ENCODE results near the gene IRF3. TPM values are rescaled to one million over a fixed set of nuclear protein-coding genes. Genes with fewer than 3 reads are reported as not detected.

IRF3 gene
- total and polyA plus RNA-seq, 2 of the 4 experiments (the other 2 are of a cell fraction) = 39.6 to 65.2 TPM

- Histone ChIP-seq H4K20me1 (ENCODE audit: insufficient read depth, low read length) (no peaks in the 10 kb centered on the region), H2AK5ac (ENCODE audit: low read depth, low read length) (no peak overlapping the region), H3K9ac (ENCODE audit: low read depth, low read length) (no peak overlapping the region), H3K14ac (replicated peaks; ENCODE audit: low read depth, low read length) (no peak overlapping the region), H3K56ac (ENCODE audit: extremely low read depth, insufficient read depth, low read length) (no peak overlapping the region), H2BK120ac (ENCODE audit: low read depth, low read length) (no peak overlapping the region), H3K4me2 (ENCODE audit: low read depth, low read length) (no peak overlapping the region), H4K5ac (ENCODE audit: low read depth, low read length) (no peak overlapping the region), H3K36me3 (ENCODE audit: control insufficient read depth, insufficient read depth, low read length) (peaks cover 17% of the 10 kb centered on the region), H3K9me1 (ENCODE audit: insufficient read depth, low read length) (0 out of 2 replicates have a peak, but pooled peaks cover 3% of the 10 kb centered on the region), H3K79me1 (ENCODE audit: low read depth in 1 of 2, low read length in 2 of 2) (peaks cover 6 to 19% of the 10 kb centered on the region in 2 experiments; a peak in 3 of 4 replicates), H4K8ac (ENCODE audit: low read depth in 2 of 2, low read length in 2 of 2) (no peak overlapping the region), H2BK15ac (ENCODE audit: low read depth, low read length) (no peak overlapping the region), H3K27me3 (ENCODE audit: control insufficient read depth, insufficient read depth, low read length) (no peaks in the 10 kb centered on the region), H3K4me1 (ENCODE audit: control insufficient read depth, insufficient read depth, low read length) (peaks cover 2% of the 10 kb centered on the region; the same call in 1 of the 2 replicates), H2BK20ac (ENCODE audit: low read depth, low read length) (no peak overlapping the region), H3K23ac (ENCODE audit: low read depth, low read length) (no peak overlapping the region), H3K18ac (ENCODE audit: low read depth, low read length) (no peak overlapping the region), H2AK9ac (replicated peaks; ENCODE audit: low read depth, low read length, poor library complexity) (no peak overlapping the region), H3K9me3 (ENCODE audit: control insufficient read depth, insufficient read depth, low read length) (no peaks in the 10 kb centered on the region), H3K27ac (ENCODE audit: insufficient read depth, low read length) (no peak overlapping the region), H2BK5ac (ENCODE audit: low read depth, low read length, poor library complexity, severe bottlenecking) (no peak overlapping the region), H3K4ac (ENCODE audit: low read depth, low read length) (no peak overlapping the region), H2AFZ (replicated peaks; ENCODE audit: low read length, poor library complexity) (no peak overlapping the region), H4K91ac (ENCODE audit: insufficient read depth, low read depth, low read length) (no peak overlapping the region), H3K4me3 (ENCODE audit: insufficient read depth, low read depth, low read length) (no peak overlapping the region)
- in situ Hi-C loops (cut with MboI; ENCODE audit: low sequenced_read_pairs) = no loop called here
- intact Hi-C loops (cut with micrococcal nuclease) = no loop called here
- ATAC-seq (ENCODE audit: low read depth) (no peak), DNase-seq (no peak)
- BruUV-seq (replicated peaks) = no TSS peak
- dilution Hi-C loops (cut with HindIII; ENCODE audit: low sequenced_read_pairs, unreplicated experiment) = no loop called here
- CTCF ChIA-PET = no interaction called here
- TF ChIP-seq ELK1 (IDR thresholded peaks at IDR 0.05; ENCODE audit: borderline replicate concordance, low read depth, low read length) (no peak), RAD21 (IDR thresholded peaks at IDR 0.05; ENCODE audit: low read length) (no peak), RFX5 (IDR thresholded peaks at IDR 0.05; ENCODE audit: low read depth, low read length) (no peak), FOS (IDR thresholded peaks at IDR 0.05; ENCODE audit: low read depth, low read length) (no peak), RCOR1 (IDR thresholded peaks at IDR 0.05; ENCODE audit: insufficient replicate concordance, low read length) (no peak)
- no CpG with 5 or more reads among the region's 6 CpGs for whole genome bisulfite sequencing, 2 experiments (ENCODE audit: extremely low coverage in 2 of 2, insufficient read length in 1 of 2)
- POLR2A ChIA-PET (ENCODE audit: unreplicated experiment) = no interaction called here
Measured at GRCh38 chr19:49696115-49696514, 30.5 kb upstream of the IRF3 start.

Data from IMR-90 (cell line).